Fibroblast of upper back skin (primary cell): ENCODE results near the gene PLA2G6.
A peak's percentile ranks its signal among the peaks of the same experiment; 100 is the strongest.

Experiments
- DNase-seq: peaks from one replicate; pipeline ENCODE4 v3.0.0-alpha.2; 2013

Gene PLA2G6, protein sequence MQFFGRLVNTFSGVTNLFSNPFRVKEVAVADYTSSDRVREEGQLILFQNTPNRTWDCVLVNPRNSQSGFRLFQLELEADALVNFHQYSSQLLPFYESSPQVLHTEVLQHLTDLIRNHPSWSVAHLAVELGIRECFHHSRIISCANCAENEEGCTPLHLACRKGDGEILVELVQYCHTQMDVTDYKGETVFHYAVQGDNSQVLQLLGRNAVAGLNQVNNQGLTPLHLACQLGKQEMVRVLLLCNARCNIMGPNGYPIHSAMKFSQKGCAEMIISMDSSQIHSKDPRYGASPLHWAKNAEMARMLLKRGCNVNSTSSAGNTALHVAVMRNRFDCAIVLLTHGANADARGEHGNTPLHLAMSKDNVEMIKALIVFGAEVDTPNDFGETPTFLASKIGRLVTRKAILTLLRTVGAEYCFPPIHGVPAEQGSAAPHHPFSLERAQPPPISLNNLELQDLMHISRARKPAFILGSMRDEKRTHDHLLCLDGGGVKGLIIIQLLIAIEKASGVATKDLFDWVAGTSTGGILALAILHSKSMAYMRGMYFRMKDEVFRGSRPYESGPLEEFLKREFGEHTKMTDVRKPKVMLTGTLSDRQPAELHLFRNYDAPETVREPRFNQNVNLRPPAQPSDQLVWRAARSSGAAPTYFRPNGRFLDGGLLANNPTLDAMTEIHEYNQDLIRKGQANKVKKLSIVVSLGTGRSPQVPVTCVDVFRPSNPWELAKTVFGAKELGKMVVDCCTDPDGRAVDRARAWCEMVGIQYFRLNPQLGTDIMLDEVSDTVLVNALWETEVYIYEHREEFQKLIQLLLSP

DNA sequence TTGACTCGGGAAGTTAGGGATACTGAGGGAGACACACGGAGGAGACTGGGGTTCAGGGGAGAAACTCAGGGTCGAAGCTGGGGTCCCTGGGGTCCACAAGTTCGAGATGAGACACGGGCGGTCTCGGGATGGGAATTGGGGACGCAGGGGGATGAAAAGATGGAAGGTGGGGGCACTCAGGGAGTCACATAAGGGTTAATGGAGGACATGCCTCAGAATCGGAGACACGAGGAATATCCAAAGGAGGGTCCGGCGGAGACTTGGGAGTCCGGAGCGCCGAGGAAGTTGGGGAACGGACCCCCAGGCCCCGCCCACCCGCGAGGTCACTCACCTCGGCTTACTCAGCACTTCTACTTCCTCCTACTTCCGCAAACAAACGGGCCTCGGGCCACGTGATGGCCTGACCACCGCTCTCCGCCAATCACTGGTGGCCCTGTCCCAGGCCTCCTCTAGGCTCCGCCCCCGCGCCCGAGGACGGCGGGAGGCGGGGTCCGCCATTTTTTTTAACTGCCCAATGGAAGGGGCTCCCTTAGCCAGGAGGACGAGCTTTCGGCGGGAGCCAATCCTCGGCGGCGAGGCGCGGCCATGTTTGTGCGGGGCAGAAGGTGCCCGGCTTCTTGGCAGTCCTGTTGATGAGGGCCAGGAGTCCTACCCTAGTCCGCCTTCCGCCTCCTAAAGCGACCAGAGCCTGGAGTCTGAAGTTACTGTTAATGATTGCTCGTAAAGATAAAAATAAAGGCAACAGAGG lies at the start of gene PLA2G6:
TSS of gene PLA2G6 (minus strand) at position 378 of the 748 bp plus-strand sequence. CDS start 12,404 bp downstream, outside the sequence.
- DNase-seq = peak; percentile 99

DNA sequence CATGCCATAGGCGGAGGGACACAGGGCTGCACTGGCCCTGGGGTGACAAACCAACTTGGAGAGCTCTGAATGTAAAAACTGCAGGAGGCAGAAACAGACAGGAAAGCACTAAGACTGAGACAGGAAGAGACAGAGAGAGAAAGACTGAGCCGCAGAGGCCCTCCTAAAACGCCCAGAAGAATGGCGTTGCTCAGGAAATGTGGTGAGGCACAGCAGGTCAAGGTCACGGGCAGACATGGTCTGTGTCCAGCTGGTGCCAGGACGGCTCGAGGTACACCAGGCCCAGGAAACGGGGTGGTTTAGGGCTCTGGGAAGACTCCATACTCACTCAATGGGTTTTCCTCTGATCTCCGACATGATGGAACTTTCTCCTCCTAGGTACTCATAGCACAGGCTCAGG lies 49.3 kb upstream of the PLA2G6 start:
- DNase-seq = no peak

- peak; percentile 52 for DNase-seq
These were observed 48.6 kb upstream of the PLA2G6 start for GRCh38 chr22:38230108-38230825.

- peak; percentile 28 for DNase-seq
These were observed 47.5 kb upstream of the PLA2G6 start for GRCh38 chr22:38228873-38229740.

GRCh38 chr22:38228326-38228872 lies 46.8 kb upstream of the PLA2G6 start:
- DNase-seq = no peak

DNA sequence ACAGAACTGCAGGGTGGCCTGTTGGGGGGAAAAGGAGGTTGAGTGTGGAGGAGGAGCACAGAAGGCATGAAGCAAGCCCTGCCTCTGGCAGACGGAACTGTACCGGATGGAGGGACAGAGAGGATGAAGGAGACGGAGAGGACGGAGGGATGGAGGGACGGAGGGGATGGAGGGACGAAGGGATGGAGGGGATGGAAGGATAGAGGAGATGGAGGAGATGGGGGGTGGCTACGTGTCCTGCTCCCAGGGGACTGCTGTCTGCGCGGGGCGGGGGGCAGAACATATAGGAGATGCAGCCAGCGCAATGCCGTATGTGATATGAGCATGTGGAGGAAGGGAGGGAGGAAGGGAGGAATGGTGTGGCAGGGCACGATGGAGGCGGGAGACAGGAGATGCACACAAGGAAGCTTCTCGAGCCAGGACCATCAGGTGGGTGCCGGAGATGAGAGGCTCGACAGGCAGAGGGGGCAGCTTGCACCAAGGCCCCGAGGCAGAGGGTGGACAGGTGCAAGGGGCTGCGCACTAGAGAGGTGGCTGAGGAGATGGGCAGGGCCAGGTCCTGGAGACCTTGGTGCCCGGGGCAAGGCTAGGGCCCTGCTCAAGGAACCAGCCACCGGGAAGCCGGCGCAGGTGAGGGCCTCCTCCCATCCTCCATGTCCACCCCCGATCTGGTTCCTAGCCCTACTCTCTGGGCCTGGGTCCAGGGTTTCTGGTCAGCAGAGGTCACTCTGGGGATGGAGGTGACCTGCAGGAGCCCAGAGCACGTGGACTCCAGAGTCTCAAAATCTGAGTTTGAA lies 45.4 kb upstream of the PLA2G6 start:
- no peak for DNase-seq

- no peak for DNase-seq
These were observed 41.8 kb upstream of the PLA2G6 start for GRCh38 chr22:38223289-38223960.

- no peak for DNase-seq
These were observed 41.1 kb upstream of the PLA2G6 start for GRCh38 chr22:38222797-38223119.

- no peak for DNase-seq
These were observed 40.5 kb upstream of the PLA2G6 start for GRCh38 chr22:38221908-38222796.

- no peak for DNase-seq
These were observed 39.8 kb upstream of the PLA2G6 start for GRCh38 chr22:38221407-38221806.

DNA sequence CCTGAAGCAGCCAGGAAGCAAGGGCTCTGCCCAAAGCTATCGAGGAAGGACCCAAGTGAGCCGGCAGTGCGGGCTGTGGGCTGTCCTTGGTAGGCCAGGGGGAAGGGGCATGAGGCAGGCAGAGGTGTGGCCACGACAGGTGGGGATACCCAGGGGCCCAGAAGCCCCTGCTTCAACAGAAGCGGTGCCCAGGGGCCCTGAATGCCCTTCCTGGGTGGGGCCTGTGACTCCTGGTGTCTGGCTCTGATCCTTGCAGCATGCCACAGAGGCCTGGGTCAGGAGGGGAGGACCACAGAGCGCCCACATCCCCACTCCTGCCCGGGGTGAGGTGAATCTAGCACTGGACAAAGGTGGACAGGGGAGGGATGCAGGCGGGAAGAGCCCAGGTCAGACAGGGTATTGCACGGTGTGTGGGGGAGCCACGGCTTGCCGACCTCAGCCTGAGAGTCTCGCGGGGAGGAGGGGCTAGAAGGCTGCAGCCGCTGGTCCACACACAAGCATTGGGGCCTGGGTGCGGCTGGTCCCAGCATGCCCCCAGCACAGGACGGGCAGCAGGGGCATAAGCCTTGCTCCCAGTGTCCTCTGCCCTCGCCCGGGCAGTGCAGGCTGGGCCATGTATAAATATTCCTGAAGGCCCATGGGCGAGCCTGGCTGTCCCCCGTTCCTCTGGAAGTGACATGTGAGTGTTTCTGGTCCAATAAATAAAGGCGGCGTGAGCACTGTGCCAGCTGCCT lies 39.2 kb upstream of the PLA2G6 start:
- no peak for DNase-seq

GRCh38 chr22:38220163-38220562 lies 38.5 kb upstream of the PLA2G6 start:
- no peak for DNase-seq

GRCh38 chr22:38219632-38220031 lies 38.0 kb upstream of the PLA2G6 start:
- DNase-seq = no peak

- DNase-seq = peak; percentile 89
These were observed 37.3 kb upstream of the PLA2G6 start for GRCh38 chr22:38218661-38219622.

DNA sequence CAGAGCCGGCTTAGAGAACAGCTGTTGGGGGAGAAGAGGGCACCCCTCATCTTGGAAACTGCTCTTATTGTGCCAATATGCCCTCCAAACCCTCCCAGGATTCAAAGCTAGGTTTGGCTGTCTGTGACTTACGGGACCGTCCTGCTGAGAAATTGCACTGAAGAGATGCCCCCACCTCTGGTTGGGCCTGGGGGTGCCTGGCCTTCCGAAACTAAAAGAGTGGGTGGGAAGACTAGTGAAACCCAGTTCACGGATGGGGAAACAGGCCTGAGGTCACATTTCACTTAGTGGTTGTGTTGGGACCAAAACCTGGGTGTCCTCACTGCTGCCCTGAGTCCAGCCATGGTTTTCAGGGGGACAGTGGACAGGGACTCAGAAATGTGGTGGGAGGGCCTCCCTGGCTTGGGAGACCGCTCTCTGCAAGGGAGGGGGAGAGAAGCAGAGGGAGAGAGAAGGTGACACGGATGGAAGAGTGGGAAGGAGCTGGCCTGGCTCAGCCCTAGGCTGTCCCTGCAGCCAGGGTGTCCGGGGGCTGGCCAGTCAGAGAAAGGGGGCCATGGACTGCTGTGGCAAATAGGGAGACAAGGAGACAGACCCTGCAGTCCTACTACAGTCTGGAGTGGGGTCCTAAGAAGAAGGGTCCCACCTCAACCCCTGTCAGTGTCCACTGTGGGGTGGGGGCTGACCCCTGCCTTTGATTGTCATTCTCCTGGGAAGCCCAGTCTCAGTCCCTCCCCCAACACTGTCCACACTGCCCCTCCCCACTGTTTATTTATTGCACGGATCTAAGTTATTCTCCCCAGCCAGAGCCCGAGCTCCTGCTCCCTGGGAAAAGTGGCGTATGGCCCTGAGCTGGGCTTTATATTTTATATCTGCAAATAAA lies 33.8 kb upstream of the PLA2G6 start:
- DNase-seq = no peak
